HepG2 (cell line): Measurements from ENCODE around the gene TENM3. TPM values are rescaled to one million over a fixed set of nuclear protein-coding genes. Genes with fewer than 3 reads are reported as not detected.

Experiments
- ATAC-seq: fragments of 200-7000 bp; cut with Tn5 transposase; 3 replicates; pipeline ENCODE4 v1.9.1; 2020; ENCODE audit warnings: mild to moderate bottlenecking, moderate library complexity
- BruUV-seq: library from RNA; stranded (reverse); fragments of 400-500 nt; replicated peaks from 2 replicates; lab custom pipeline; 2021; lab: Mats Ljungman, UMichigan
- CTCF ChIA-PET: fragments of 300-600 bp; formaldehyde crosslinking; extraction: SDS; loops from one replicate; lab custom pipeline; 2021; ENCODE audit warnings: low total read pairs, inconsistent platforms, low intra/inter-chr PET ratio; lab: Yijun Ruan, JAX
- POLR2A ChIA-PET: fragments of 350-600 bp; sonication (Branson Sonifier 250); formaldehyde crosslinking; loops from one replicate; lab custom pipeline; 2020; ENCODE audit warnings: antibody characterized with exemption, inconsistent platforms; lab: Yijun Ruan, JAX
- DNase-seq: peaks from one replicate; pipeline ENCODE4 v3.0.0-alpha.2; 2015; ENCODE audit warnings: low spot score
- FAIRE-seq: peaks from 3 replicates; lab custom pipeline; 2011; peaks lifted over from hg19 to GRCh38; lab: Jason Lieb, UNC
- H2AFZ ChIP-seq: one replicate; pipeline ENCODE4 v1.6.1; 2011; ENCODE audit warnings: low read length, inconsistent platforms
- H3K27ac ChIP-seq: fragments of 300-600 bp; 3 replicates; pipeline ENCODE4 v1.8.0; 2011; ENCODE audit warnings: mixed run types, mild to moderate bottlenecking, mixed read lengths, low read length, inconsistent platforms; ENCODE audit not compliant: insufficient read depth; ENCODE audit errors: extremely low read length
- H3K27me3 ChIP-seq, 2 experiments: fragments of 200-600 bp in 1 of 2; 2 replicates in 1 of 2; 3 replicates in 1 of 2; pipeline versions ENCODE4 v1.6.0 to v1.8.0; 2011; ENCODE audit warnings: low read length in 2 of 2, mild to moderate bottlenecking in 2 of 2, moderate library complexity in 2 of 2, inconsistent platforms in 1 of 2; ENCODE audit not compliant: insufficient read depth in 2 of 2, control insufficient read depth in 1 of 2
- H3K36me3 ChIP-seq, 2 experiments: fragments of 200-600 bp in 1 of 2; replicated peaks in 1 of 2; 2 replicates in 1 of 2; 3 replicates in 1 of 2; pipeline versions ENCODE4 v1.5.1 to v1.8.0; 2011; ENCODE audit warnings: low read length in 2 of 2, inconsistent platforms in 1 of 2; ENCODE audit not compliant: insufficient read depth in 2 of 2, control insufficient read depth in 1 of 2
- H3K4me1 ChIP-seq: 2 replicates; pipeline ENCODE4 v1.5.1; 2012; ENCODE audit warnings: low read length, inconsistent platforms; ENCODE audit not compliant: insufficient read depth
- H3K4me2 ChIP-seq: 2 replicates; pipeline ENCODE4 v1.6.0; 2011; ENCODE audit warnings: low read depth, low read length, inconsistent platforms
- H3K4me3 ChIP-seq, 3 experiments: fragments of 200-600 bp in 1 of 3; sonication (generic), shearing (Covaris generic) in 1 of 3; replicated peaks in 1 of 3; 2 replicates each; pipeline ENCODE4 v1.5.1; 2011 to 2016; ENCODE audit warnings: low read length in 3 of 3, inconsistent platforms in 2 of 3, low read depth in 2 of 3, mild to moderate bottlenecking in 2 of 3, control low read depth in 1 of 3, mixed read lengths in 1 of 3; ENCODE audit not compliant: insufficient read depth in 1 of 3
- H3K79me2 ChIP-seq: one replicate; pipeline ENCODE4 v1.6.1; 2011; ENCODE audit warnings: low read length, inconsistent platforms; ENCODE audit not compliant: insufficient read depth
- H3K9ac ChIP-seq: 2 replicates; pipeline ENCODE4 v1.6.0; 2011; ENCODE audit warnings: mild to moderate bottlenecking, low read depth, low read length, inconsistent platforms; ENCODE audit not compliant: insufficient read depth
- H3K9me3 ChIP-seq: 2 replicates; pipeline ENCODE4 v1.5.1; 2012; ENCODE audit warnings: mild to moderate bottlenecking, low read length
- H4K20me1 ChIP-seq: 2 replicates; pipeline ENCODE4 v1.6.0; 2011; ENCODE audit warnings: inconsistent platforms, mild to moderate bottlenecking, low read length, moderate library complexity; ENCODE audit not compliant: insufficient read depth
- DPF2 ChIP-seq: sonication (generic); formaldehyde crosslinking; IDR thresholded peaks from 2 replicates; pipeline ENCODE4 v1.4.0; 2020; ENCODE audit warnings: mild to moderate bottlenecking, low read depth, missing genetic modification reagents, borderline replicate concordance
- ISL2 ChIP-seq: sonication (generic); formaldehyde crosslinking; IDR thresholded peaks from 2 replicates; pipeline ENCODE4 v1.5.0; 2020; ENCODE audit warnings: missing genetic modification reagents
- NRL ChIP-seq: sonication (generic); formaldehyde crosslinking; IDR thresholded peaks from 2 replicates; pipeline ENCODE4 v1.5.0; 2020; ENCODE audit warnings: missing genetic modification reagents, mild to moderate bottlenecking, moderate library complexity, borderline replicate concordance
- ZBTB10 ChIP-seq: sonication (generic); formaldehyde crosslinking; IDR thresholded peaks from 2 replicates; pipeline ENCODE4 v1.4.0; 2020; ENCODE audit warnings: missing genetic modification reagents, borderline replicate concordance
- ZNF234 ChIP-seq: sonication (generic); formaldehyde crosslinking; conservative IDR thresholded peaks from 2 replicates; pipeline ENCODE4 v1.5.1; 2020; ENCODE audit warnings: mild to moderate bottlenecking, missing genetic modification reagents
- ZNF784 ChIP-seq: sonication (generic); formaldehyde crosslinking; IDR thresholded peaks from 2 replicates; pipeline ENCODE4 v1.5.1; 2020; ENCODE audit warnings: missing genetic modification reagents, mild to moderate bottlenecking, borderline replicate concordance
- ZNF850 ChIP-seq: sonication (generic); formaldehyde crosslinking; conservative IDR thresholded peaks from 2 replicates; pipeline ENCODE4 v1.9.0; 2021; ENCODE audit warnings: mild to moderate bottlenecking, missing genetic modification reagents
- WGBS: methylation state at CpG from one replicate; pipeline ENCODE4 v1.1.6; 2017; ENCODE audit warnings: low lambda C conversion rate; 5-methylcytosine and 5-hydroxymethylcytosine counted together
- in situ Hi-C: cut with HindIII; loops from 2 replicates; pipeline ENCODE4 v1.10.0; 2017; ENCODE audit warnings: low pct_unique_long_range_greater_than_20kb; ENCODE audit not compliant: extremely low pct_ligation_motif_present
- intact Hi-C: fragments of 100-400 bp; cut with micrococcal nuclease; formaldehyde crosslinking; loops from one replicate; pipeline ENCODE4 v1.10.0; 2022; ENCODE audit not compliant: unreplicated experiment
- polyA plus RNA-seq, 8 experiments: library from polyadenylated mRNA; depleted of rRNA in 3 of 8; stranded (reverse) in 7 of 8; unstranded in 1 of 8; fragments of >200 nt; fragmentation: Illumina TruSeq in 4 of 8; extraction: Trizol in 4 of 8; gene quantifications; 2 replicates each; pipeline versions ENCODE4 v1.2.1 to v1.2.3, GENCODE V29; 2011 to 2016; ENCODE audit warnings: low read depth in 4 of 8, missing spikeins in 1 of 8, mixed read lengths in 1 of 8; ENCODE audit not compliant: insufficient read depth in 1 of 8
- total RNA-seq, 5 experiments: library from RNA; depleted of rRNA; stranded (reverse); fragments of >200 nt; fragmentation: Illumina TruSeq; extraction: Trizol; gene quantifications; 2 replicates each; pipeline ENCODE4 v1.2.3, GENCODE V29; 2016; ENCODE audit warnings: low read depth in 1 of 5
- TF ChIP-seq, protein P1 (sequence below): sonication (generic); formaldehyde crosslinking; IDR thresholded peaks from 2 replicates; pipeline ENCODE4 v1.5.1; 2020; ENCODE audit warnings: missing genetic modification reagents, mild to moderate bottlenecking, borderline replicate concordance
- TF ChIP-seq, protein P2 (sequence below): sonication (generic); formaldehyde crosslinking; IDR thresholded peaks from 2 replicates; pipeline ENCODE4 v1.4.0; 2020; ENCODE audit warnings: mild to moderate bottlenecking, missing genetic modification reagents, borderline replicate concordance

Gene TENM3
- total and polyA plus RNA-seq, 2 of the 13 experiments (the other 11 are each of a cell fraction or from before 2014, with no cell fraction given), result 0.04 TPM; not detected in 1

DNA sequence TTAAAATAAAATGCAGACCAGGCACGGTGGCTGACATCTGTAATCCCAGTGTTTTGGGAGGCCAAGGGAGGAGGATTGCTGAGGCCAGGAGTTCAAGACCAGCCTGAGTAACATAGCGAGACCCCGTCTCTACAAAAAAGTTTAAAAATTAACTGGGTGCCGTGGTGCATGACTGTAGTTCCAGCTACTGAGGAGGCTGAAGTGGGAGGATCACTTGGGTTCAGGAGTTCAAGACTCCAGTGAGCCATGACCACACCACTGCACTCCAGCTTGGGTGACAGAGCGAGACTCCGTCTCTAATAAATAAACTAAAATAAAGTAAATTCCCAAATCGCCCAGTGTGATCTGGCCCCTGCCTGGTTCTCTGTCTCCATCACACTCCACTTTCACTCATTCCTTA lies 43.7 kb downstream of the TENM3 start:
- POLR2A ChIA-PET, result no interaction called here
- H3K9ac ChIP-seq, result no peak overlapping the region
- H3K27ac ChIP-seq, result no peak overlapping the region
- ATAC-seq, result no peak
- H3K9me3 ChIP-seq, result no peaks in the 10 kb centered on the region
- in situ Hi-C loops, result no loop called here
- TF ChIP-seq ISL2 (CRISPR knock-in tag) (no peak), ZNF784 (CRISPR knock-in tag) (no peak), ZNF850 (CRISPR knock-in tag) (no peak)
- FAIRE-seq, result no peak
- no peaks in the 10 kb centered on the region for H4K20me1 ChIP-seq
- no peaks in the 10 kb centered on the region for H3K79me2 ChIP-seq
- no peak overlapping the region for H2AFZ ChIP-seq
- DNase-seq, result no peak
- no peaks in the 10 kb centered on the region for H3K4me1 ChIP-seq
- no peak overlapping the region for H3K4me2 ChIP-seq
- BruUV-seq, result no TSS peak
- WGBS, result 53% methylated on average over 7 of the region's 7 CpGs
- no peaks in the 10 kb centered on the region for H3K36me3 ChIP-seq
- no peak overlapping the region for H3K4me3 ChIP-seq
- H3K27me3 ChIP-seq, result 0 out of 5 replicates have a peak, but pooled peaks cover 0 to 3% of the 10 kb centered on the region in 2 experiments
- CTCF ChIA-PET, result no interaction called here
- intact Hi-C loops, result loop anchor here (5.0 kb wide), 1 partner anchor 1415 kb away; no protein-coding TSS in a partner anchor

DNA sequence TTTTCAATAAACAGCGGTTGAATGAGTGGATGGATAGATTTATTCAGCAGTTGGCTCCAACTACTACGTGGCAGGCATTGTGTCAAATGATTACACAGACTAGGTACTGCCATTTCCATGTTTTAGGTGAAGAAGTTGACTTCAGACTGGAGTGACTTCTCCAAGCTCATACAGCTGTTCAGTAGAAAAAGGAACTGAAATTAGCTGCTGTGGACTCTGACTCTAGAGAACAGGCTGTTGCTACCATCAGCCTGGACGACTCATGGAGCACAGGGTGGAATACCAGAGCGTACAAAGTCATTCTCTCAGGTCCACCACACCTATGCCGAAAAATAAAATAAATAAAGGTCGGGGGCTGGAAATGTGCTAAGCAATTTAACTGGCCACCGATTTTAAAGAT lies 45.3 kb downstream of the TENM3 start:
- ATAC-seq (no peak), DNase-seq (no peak), FAIRE-seq (no peak)
- WGBS, result 14% methylated on average over 7 of the region's 7 CpGs
- Histone ChIP-seq H3K9me3 (no peaks in the 10 kb centered on the region), H3K9ac (no peak overlapping the region), H3K4me2 (no peak overlapping the region), H3K27ac (no peak overlapping the region), H2AFZ (no peak overlapping the region), H3K4me1 (no peaks in the 10 kb centered on the region), H3K36me3 (no peaks in the 10 kb centered on the region), H3K79me2 (no peaks in the 10 kb centered on the region), H4K20me1 (no peaks in the 10 kb centered on the region), H3K4me3 (no peak overlapping the region), H3K27me3 (0 out of 5 replicates have a peak, but pooled peaks cover 0 to 3% of the 10 kb centered on the region in 2 experiments)
- CTCF ChIA-PET, result no interaction called here
- TF ChIP-seq ZBTB10 (CRISPR knock-in tag) (no peak), ZNF234 (no peak), NRL (CRISPR knock-in tag) (no peak), DPF2 (CRISPR knock-in tag) (no peak)
- TF ChIP-seq, protein P1, sequence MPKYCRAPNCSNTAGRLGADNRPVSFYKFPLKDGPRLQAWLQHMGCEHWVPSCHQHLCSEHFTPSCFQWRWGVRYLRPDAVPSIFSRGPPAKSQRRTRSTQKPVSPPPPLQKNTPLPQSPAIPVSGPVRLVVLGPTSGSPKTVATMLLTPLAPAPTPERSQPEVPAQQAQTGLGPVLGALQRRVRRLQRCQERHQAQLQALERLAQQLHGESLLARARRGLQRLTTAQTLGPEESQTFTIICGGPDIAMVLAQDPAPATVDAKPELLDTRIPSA (CRISPR knock-in tag), result no peak
- TF ChIP-seq, protein P2, sequence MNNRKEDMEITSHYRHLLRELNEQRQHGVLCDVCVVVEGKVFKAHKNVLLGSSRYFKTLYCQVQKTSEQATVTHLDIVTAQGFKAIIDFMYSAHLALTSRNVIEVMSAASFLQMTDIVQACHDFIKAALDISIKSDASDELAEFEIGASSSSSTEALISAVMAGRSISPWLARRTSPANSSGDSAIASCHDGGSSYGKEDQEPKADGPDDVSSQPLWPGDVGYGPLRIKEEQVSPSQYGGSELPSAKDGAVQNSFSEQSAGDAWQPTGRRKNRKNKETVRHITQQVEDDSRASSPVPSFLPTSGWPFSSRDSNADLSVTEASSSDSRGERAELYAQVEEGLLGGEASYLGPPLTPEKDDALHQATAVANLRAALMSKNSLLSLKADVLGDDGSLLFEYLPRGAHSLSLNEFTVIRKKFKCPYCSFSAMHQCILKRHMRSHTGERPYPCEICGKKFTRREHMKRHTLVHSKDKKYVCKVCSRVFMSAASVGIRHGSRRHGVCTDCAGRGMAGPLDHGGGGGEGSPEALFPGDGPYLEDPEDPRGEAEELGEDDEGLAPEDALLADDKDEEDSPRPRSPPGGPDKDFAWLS (CRISPR knock-in tag), result no peak
- no TSS peak for BruUV-seq
- in situ Hi-C loops (no loop called here), intact Hi-C loops (loop anchor here (5.0 kb wide), 1 partner anchor 1416 kb away; no protein-coding TSS in a partner anchor)
- POLR2A ChIA-PET, result no interaction called here
